NCI-H748 treated with DMSO at 0.1 percent for 48 hours (cell line): ENCODE measurements around the gene PTPRQ.

Source experiments
- DNase-seq: peaks from one replicate; lab custom pipeline; 2025; lab: John Stamatoyannopoulos, UW

PTPRQ gene

GRCh38 chr12:80701388-80701787 lies 257.4 kb downstream of the PTPRQ start:
- no peak for DNase-seq

GRCh38 chr12:80702889-80703805 lies 259.1 kb downstream of the PTPRQ start:
- no peak for DNase-seq

GRCh38 chr12:80704420-80704819 lies 260.4 kb downstream of the PTPRQ start:
- no peak for DNase-seq

- no peak for DNase-seq
Measured at GRCh38 chr12:80707126-80707829, 263.2 kb downstream of the PTPRQ start, which contains the start of gene MYF6. Gene MYF6 (plus strand): TSS chr12:80707634. CDS start chr12:80707720, 86 bp downstream.

- DNase-seq, result no peak
Measured at GRCh38 chr12:80707830-80708258, 263.8 kb downstream of the PTPRQ start.

- no peak for DNase-seq
Measured at GRCh38 chr12:80708259-80708974, 264.4 kb downstream of the PTPRQ start.

- no peak for DNase-seq
Measured at GRCh38 chr12:80708975-80709328, 264.9 kb downstream of the PTPRQ start.

- no peak for DNase-seq
Measured at GRCh38 chr12:80709811-80710726, 266.0 kb downstream of the PTPRQ start.

GRCh38 chr12:80710727-80711449 lies 266.9 kb downstream of the PTPRQ start:
- DNase-seq, result no peak

GRCh38 chr12:80711866-80712265 lies 267.8 kb downstream of the PTPRQ start:
- no peak for DNase-seq

- no peak for DNase-seq
Measured at GRCh38 chr12:80712866-80713265, 268.8 kb downstream of the PTPRQ start.

- no peak for DNase-seq
Measured at GRCh38 chr12:80713419-80713818, 269.4 kb downstream of the PTPRQ start.

GRCh38 chr12:80714055-80714454 lies 270.0 kb downstream of the PTPRQ start:
- DNase-seq, result no peak

GRCh38 chr12:80714846-80715245 lies 270.8 kb downstream of the PTPRQ start:
- DNase-seq, result no peak

GRCh38 chr12:80715713-80716249 lies 271.7 kb downstream of the PTPRQ start:
- no peak for DNase-seq

GRCh38 chr12:80716696-80717469 lies 272.8 kb downstream of the PTPRQ start, which contains the start of gene MYF5:
Gene MYF5 (plus strand): TSS chr12:80716912. CDS start chr12:80717064, 152 bp downstream.
- DNase-seq, result no peak

- DNase-seq, result no peak
Measured at GRCh38 chr12:80717856-80718255, 273.8 kb downstream of the PTPRQ start.

- DNase-seq, result no peak
Measured at GRCh38 chr12:80720516-80720915, 276.5 kb downstream of the PTPRQ start.

- no peak for DNase-seq
Measured at GRCh38 chr12:80721326-80721725, 277.3 kb downstream of the PTPRQ start.
